HepG2 (cell line): ENCODE results near the gene SLC22A23. TPM values are rescaled to one million over a fixed set of nuclear protein-coding genes. Genes with fewer than 3 reads are reported as not detected.

Experiments
- BORCS8-MEF2B ChIP-seq: sonication (generic); formaldehyde crosslinking; IDR thresholded peaks from 2 replicates; pipeline ENCODE4 v1.8.0; 2022; ENCODE audit warnings: mild to moderate bottlenecking, missing genetic modification reagents
- CREB1 ChIP-seq, 2 experiments: fragments of 450-650 bp in 1 of 2; IDR thresholded peaks; 2 replicates each; pipeline ENCODE4 v1.6.1; 2016 to 2017; ENCODE audit warnings: control low read depth in 1 of 2, mild to moderate bottlenecking in 1 of 2, missing compliant biosample characterization in 1 of 2, missing genetic modification characterization in 1 of 2
- FOXK2 ChIP-seq: fragments of 450-650 bp; IDR thresholded peaks from 2 replicates; pipeline ENCODE4 v1.6.1; 2016
- GABPB1 ChIP-seq: IDR thresholded peaks from 2 replicates; pipeline ENCODE4 v1.6.1; 2016; ENCODE audit warnings: mild to moderate bottlenecking, missing genetic modification reagents, moderate library complexity, missing compliant biosample characterization
- IRF9 ChIP-seq: sonication (generic); formaldehyde crosslinking; IDR thresholded peaks from 2 replicates; pipeline ENCODE4 v1.8.0; 2022; ENCODE audit warnings: missing genetic modification reagents, mild to moderate bottlenecking, borderline replicate concordance
- KLF15 ChIP-seq: sonication (generic); formaldehyde crosslinking; IDR thresholded peaks from 2 replicates; pipeline ENCODE4 v1.8.1; 2023; ENCODE audit warnings: borderline replicate concordance, mild to moderate bottlenecking, inconsistent platforms, missing genetic modification reagents, mixed read lengths
- RBFOX2 ChIP-seq: fragments of 200-400 bp; formaldehyde crosslinking; IDR thresholded peaks from 2 replicates; pipeline ENCODE4 v1.6.1; 2017; ENCODE audit warnings: low read depth, mild to moderate bottlenecking, low read length
- SAFB2 ChIP-seq: sonication (generic); formaldehyde crosslinking; IDR thresholded peaks from 2 replicates; pipeline ENCODE4 v1.5.1; 2020; ENCODE audit warnings: missing genetic modification reagents, low read depth, mild to moderate bottlenecking, borderline replicate concordance
- ZFP37 ChIP-seq: sonication (generic); formaldehyde crosslinking; IDR thresholded peaks from 2 replicates; pipeline ENCODE4 v1.4.0; 2020; ENCODE audit warnings: missing genetic modification reagents, borderline replicate concordance
- ZNF101 ChIP-seq: sonication (generic); formaldehyde crosslinking; IDR thresholded peaks from 2 replicates; pipeline ENCODE4 v1.4.0; 2020; ENCODE audit warnings: mild to moderate bottlenecking, low read depth, missing genetic modification reagents, borderline replicate concordance
- ZNF510 ChIP-seq: sonication (generic); formaldehyde crosslinking; IDR thresholded peaks from 2 replicates; pipeline ENCODE4 v1.4.0; 2020; ENCODE audit warnings: low read depth, mild to moderate bottlenecking, missing genetic modification reagents
- ZNF512B ChIP-seq: sonication (generic); formaldehyde crosslinking; IDR thresholded peaks from 2 replicates; pipeline ENCODE4 v1.5.1; 2020; ENCODE audit warnings: missing genetic modification reagents, mild to moderate bottlenecking, borderline replicate concordance
- ZNF558 ChIP-seq: sonication (generic); formaldehyde crosslinking; IDR thresholded peaks from 2 replicates; pipeline ENCODE4 v1.9.0; 2022; ENCODE audit warnings: mild to moderate bottlenecking, missing genetic modification reagents, borderline replicate concordance
- ZUFSP ChIP-seq: sonication (generic); formaldehyde crosslinking; IDR thresholded peaks from 2 replicates; pipeline ENCODE4 v1.9.0; 2021; ENCODE audit warnings: missing genetic modification reagents, mild to moderate bottlenecking, borderline replicate concordance
- polyA plus RNA-seq, 8 experiments: library from polyadenylated mRNA; depleted of rRNA in 3 of 8; stranded (reverse) in 7 of 8; unstranded in 1 of 8; fragments of >200 nt; fragmentation: Illumina TruSeq in 4 of 8; extraction: Trizol in 4 of 8; gene quantifications; 2 replicates each; pipeline versions ENCODE4 v1.2.1 to v1.2.3, GENCODE V29; 2011 to 2016; ENCODE audit warnings: low read depth in 4 of 8, missing spikeins in 1 of 8, mixed read lengths in 1 of 8; ENCODE audit not compliant: insufficient read depth in 1 of 8
- total RNA-seq, 5 experiments: library from RNA; depleted of rRNA; stranded (reverse); fragments of >200 nt; fragmentation: Illumina TruSeq; extraction: Trizol; gene quantifications; 2 replicates each; pipeline ENCODE4 v1.2.3, GENCODE V29; 2016; ENCODE audit warnings: low read depth in 1 of 5
- TF ChIP-seq, protein P1 (sequence below), 2 experiments: sonication (generic) in 1 of 2; formaldehyde crosslinking in 1 of 2; IDR thresholded peaks; 2 replicates each; pipeline versions ENCODE4 v1.4.0 to v1.6.1; 2016 to 2020; ENCODE audit warnings: borderline replicate concordance in 1 of 2, low read depth in 1 of 2, mild to moderate bottlenecking in 1 of 2, missing genetic modification reagents in 1 of 2
- TF ChIP-seq, protein P2 (sequence below): sonication (generic); formaldehyde crosslinking; IDR thresholded peaks from 2 replicates; pipeline ENCODE4 v1.8.1; 2023; ENCODE audit warnings: mild to moderate bottlenecking, missing genetic modification reagents

Gene SLC22A23
- total and polyA plus RNA-seq, 2 of the 13 experiments (the other 11 are each of a cell fraction or from before 2014, with no cell fraction given) = 11.8 to 17.5 TPM

DNA sequence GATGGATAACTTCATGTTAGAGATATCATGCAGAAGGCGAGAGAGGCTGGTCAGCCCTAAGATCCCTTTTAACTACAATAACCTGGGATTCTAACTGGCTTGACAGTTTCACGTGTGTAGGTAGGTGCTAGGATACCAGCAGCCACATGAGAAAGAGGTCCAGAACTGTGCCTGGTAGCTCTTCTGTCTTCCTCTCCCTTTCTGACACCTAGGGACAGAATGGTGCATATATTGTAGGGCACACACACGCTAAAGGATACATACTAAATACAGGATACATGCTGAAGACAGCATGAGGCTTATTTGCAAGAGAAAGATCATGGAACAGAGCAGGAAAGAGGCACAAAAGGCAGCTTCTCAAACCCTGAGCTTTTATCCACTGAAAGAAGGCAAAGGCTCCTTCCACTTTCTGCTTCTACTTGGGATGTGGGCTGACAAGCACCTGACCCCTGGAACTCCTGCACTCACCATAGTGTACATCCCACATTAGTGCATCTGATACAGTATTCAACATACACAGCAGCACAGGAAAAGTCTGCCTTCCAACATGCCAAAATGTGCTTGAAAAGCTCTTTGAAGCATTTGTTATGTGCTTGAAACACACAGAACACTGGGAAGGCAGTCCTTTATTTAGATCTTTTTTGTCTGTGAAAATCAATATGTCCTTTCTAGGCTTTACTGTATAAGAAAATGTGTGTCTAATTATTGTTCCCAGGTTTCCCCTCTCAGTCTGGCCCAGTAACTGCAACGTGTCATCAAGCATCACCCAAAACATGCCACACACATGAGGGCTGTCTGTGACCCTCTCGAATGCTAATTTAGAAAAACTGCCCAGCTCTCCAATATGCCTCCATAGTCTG is 3.2 kb downstream of the SLC22A23 start (continued):
- TF ChIP-seq FOXK2 (no peak), ZNF510 (CRISPR knock-in tag) (no peak), IRF9 (CRISPR knock-in tag) (no peak), ZUFSP (CRISPR knock-in tag) (no peak), ZFP37 (0 out of 2 replicates have a peak, but pooled peaks have one; percentile 42), SAFB2 (CRISPR knock-in tag) (0 out of 2 replicates have a peak, but pooled peaks have one; percentile 12), ZNF512B (no peak), ZNF558 (no peak), ZNF101 (CRISPR knock-in tag) (no peak), CREB1 (IDR thresholded peaks at IDR 0.05) (no peak), CREB1 (CRISPR knock-in tag; IDR thresholded peaks at IDR 0.05) (no peak), BORCS8-MEF2B (CRISPR knock-in tag) (no peak), GABPB1 (CRISPR knock-in tag) (no peak), KLF15 (no peak), RBFOX2 (peak; percentile 29; the same call in 1 of the 2 replicates)
- TF ChIP-seq, protein P1, sequence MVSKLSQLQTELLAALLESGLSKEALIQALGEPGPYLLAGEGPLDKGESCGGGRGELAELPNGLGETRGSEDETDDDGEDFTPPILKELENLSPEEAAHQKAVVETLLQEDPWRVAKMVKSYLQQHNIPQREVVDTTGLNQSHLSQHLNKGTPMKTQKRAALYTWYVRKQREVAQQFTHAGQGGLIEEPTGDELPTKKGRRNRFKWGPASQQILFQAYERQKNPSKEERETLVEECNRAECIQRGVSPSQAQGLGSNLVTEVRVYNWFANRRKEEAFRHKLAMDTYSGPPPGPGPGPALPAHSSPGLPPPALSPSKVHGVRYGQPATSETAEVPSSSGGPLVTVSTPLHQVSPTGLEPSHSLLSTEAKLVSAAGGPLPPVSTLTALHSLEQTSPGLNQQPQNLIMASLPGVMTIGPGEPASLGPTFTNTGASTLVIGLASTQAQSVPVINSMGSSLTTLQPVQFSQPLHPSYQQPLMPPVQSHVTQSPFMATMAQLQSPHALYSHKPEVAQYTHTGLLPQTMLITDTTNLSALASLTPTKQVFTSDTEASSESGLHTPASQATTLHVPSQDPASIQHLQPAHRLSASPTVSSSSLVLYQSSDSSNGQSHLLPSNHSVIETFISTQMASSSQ (IDR thresholded peaks at IDR 0.05; ENCODE audit: low read depth) = no peak
- TF ChIP-seq, protein P1 (CRISPR knock-in tag; IDR thresholded peaks at IDR 0.05; ENCODE audit: borderline replicate concordance) = no peak
- TF ChIP-seq, protein P2, sequence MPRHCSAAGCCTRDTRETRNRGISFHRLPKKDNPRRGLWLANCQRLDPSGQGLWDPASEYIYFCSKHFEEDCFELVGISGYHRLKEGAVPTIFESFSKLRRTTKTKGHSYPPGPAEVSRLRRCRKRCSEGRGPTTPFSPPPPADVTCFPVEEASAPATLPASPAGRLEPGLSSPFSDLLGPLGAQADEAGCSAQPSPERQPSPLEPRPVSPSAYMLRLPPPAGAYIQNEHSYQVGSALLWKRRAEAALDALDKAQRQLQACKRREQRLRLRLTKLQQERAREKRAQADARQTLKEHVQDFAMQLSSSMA (CRISPR knock-in tag) = no peak
